HEK293 (cell line): ENCODE results near the gene REC114.

Experiments used
- CTCF ChIA-PET: fragments of 350-600 bp; formaldehyde crosslinking; extraction: SDS; loops from one replicate; lab custom pipeline; 2021; ENCODE audit warnings: antibody characterized with exemption; lab: Yijun Ruan, JAX
- POLR2A ChIA-PET: fragments of 300-600 bp; formaldehyde crosslinking; extraction: SDS; loops from one replicate; lab custom pipeline; 2020; ENCODE audit warnings: antibody characterized with exemption, inconsistent platforms; lab: Yijun Ruan, JAX
- H3K27ac ChIP-seq: fragments of 200-500 bp; sonication (Bioruptor generic); 2 replicates; pipeline ENCODE4 v1.5.1; 2014; ENCODE audit warnings: low read depth, low read length, control low read depth, inconsistent platforms; ENCODE audit errors: extremely low read depth
- H3K36me3 ChIP-seq, 2 experiments: fragments of 200-500 bp in 1 of 2; sonication (Bioruptor generic) in 1 of 2; 1 replicate in 1 of 2; 2 replicates in 1 of 2; pipeline ENCODE4 v1.5.1; 2014 to 2017; ENCODE audit warnings: inconsistent platforms in 2 of 2, low read length in 2 of 2; ENCODE audit not compliant: control insufficient read depth in 2 of 2, insufficient read depth in 1 of 2
- H3K4me1 ChIP-seq: fragments of 200-500 bp; sonication (Bioruptor generic); 2 replicates; pipeline ENCODE4 v1.5.1; 2014; ENCODE audit warnings: mild to moderate bottlenecking, low read length, inconsistent platforms; ENCODE audit not compliant: control insufficient read depth, insufficient read depth
- H3K4me3 ChIP-seq: 2 replicates; pipeline ENCODE4 v1.5.1; 2011; ENCODE audit warnings: low read depth, mild to moderate bottlenecking, control low read depth, low read length, moderate library complexity
- H3K9me3 ChIP-seq: fragments of 200-500 bp; sonication (Bioruptor generic); 2 replicates; pipeline ENCODE4 v1.5.1; 2014; ENCODE audit warnings: low read depth, low read length, inconsistent platforms; ENCODE audit not compliant: control insufficient read depth, insufficient read depth
- GLI2 ChIP-seq: fragments of 450-650 bp; formaldehyde crosslinking; IDR thresholded peaks from 2 replicates; pipeline ENCODE4; 2017; ENCODE audit warnings: missing biosample characterization, missing genetic modification characterization, low read depth, borderline replicate concordance
- HOXC10 ChIP-seq: sonication (generic); formaldehyde crosslinking; IDR thresholded peaks from 2 replicates; pipeline ENCODE4 v1.8.1; 2023; ENCODE audit warnings: mild to moderate bottlenecking, missing genetic modification reagents
- REPIN1 ChIP-seq: fragments of 450-650 bp; formaldehyde crosslinking; IDR thresholded peaks from 2 replicates; pipeline ENCODE4 v1.5.1; 2017; ENCODE audit warnings: missing biosample characterization, missing genetic modification characterization, low read depth
- ZFHX2 ChIP-seq: fragments of 450-650 bp; formaldehyde crosslinking; conservative IDR thresholded peaks from 2 replicates; pipeline ENCODE4 v1.5.1; 2016; ENCODE audit warnings: missing biosample characterization, missing genetic modification characterization
- ZNF174 ChIP-seq: fragments of 450-650 bp; formaldehyde crosslinking; IDR thresholded peaks from 2 replicates; pipeline ENCODE4 v1.5.0; 2017; ENCODE audit warnings: missing biosample characterization, mild to moderate bottlenecking, missing genetic modification characterization
- ZNF311 ChIP-seq: fragments of 450-650 bp; formaldehyde crosslinking; IDR thresholded peaks from 2 replicates; pipeline ENCODE4 v1.5.1; 2017; ENCODE audit warnings: missing biosample characterization, missing genetic modification characterization, borderline replicate concordance
- ZNF324 ChIP-seq: fragments of 450-650 bp; formaldehyde crosslinking; IDR thresholded peaks from 2 replicates; pipeline ENCODE4 v1.5.1; 2016; ENCODE audit warnings: missing biosample characterization, missing genetic modification characterization
- ZNF391 ChIP-seq: fragments of 450-650 bp; formaldehyde crosslinking; IDR thresholded peaks from 2 replicates; pipeline ENCODE4 v1.5.1; 2016; ENCODE audit warnings: low read depth, missing biosample characterization, missing genetic modification characterization, borderline replicate concordance
- ZNF624 ChIP-seq: fragments of 450-650 bp; formaldehyde crosslinking; IDR thresholded peaks from 2 replicates; pipeline ENCODE4 v1.5.1; 2017; ENCODE audit warnings: missing biosample characterization, missing genetic modification characterization
- ZNF701 ChIP-seq: fragments of 450-650 bp; formaldehyde crosslinking; IDR thresholded peaks from 2 replicates; pipeline ENCODE4 v1.5.1; 2016; ENCODE audit warnings: missing biosample characterization, missing genetic modification characterization
- ZNF843 ChIP-seq: fragments of 450-650 bp; formaldehyde crosslinking; IDR thresholded peaks from 2 replicates; pipeline ENCODE4 v1.5.1; 2016; ENCODE audit warnings: missing biosample characterization, missing genetic modification characterization
- TF ChIP-seq, protein P1 (sequence below): fragments of 450-650 bp; formaldehyde crosslinking; IDR thresholded peaks from 2 replicates; pipeline ENCODE4 v1.5.1; 2016; ENCODE audit warnings: missing biosample characterization, missing genetic modification characterization
- TF ChIP-seq, protein P2 (sequence below): fragments of 450-650 bp; formaldehyde crosslinking; IDR thresholded peaks from 2 replicates; pipeline ENCODE4 v1.5.1; 2016; ENCODE audit warnings: missing biosample characterization, missing genetic modification characterization
- TF ChIP-seq, protein P3 (sequence below): fragments of 450-650 bp; IDR thresholded peaks from 2 replicates; pipeline ENCODE4 v1.5.1; 2018; ENCODE audit warnings: missing biosample characterization, mild to moderate bottlenecking, missing genetic modification characterization
- TF ChIP-seq, protein P4 (sequence below): fragments of 450-650 bp; formaldehyde crosslinking; IDR thresholded peaks from 2 replicates; pipeline ENCODE4 v1.5.1; 2016; ENCODE audit warnings: missing biosample characterization, missing genetic modification characterization
- TF ChIP-seq, protein P5 (sequence below): fragments of 450-650 bp; formaldehyde crosslinking; IDR thresholded peaks from 2 replicates; pipeline ENCODE4 v1.5.1; 2017; ENCODE audit warnings: missing biosample characterization, mild to moderate bottlenecking, missing genetic modification characterization, moderate library complexity
- TF ChIP-seq, protein P6 (sequence below): fragments of 450-650 bp; formaldehyde crosslinking; IDR thresholded peaks from 2 replicates; pipeline ENCODE4 v1.5.1; 2016; ENCODE audit warnings: missing biosample characterization, missing genetic modification characterization

REC114 gene

DNA sequence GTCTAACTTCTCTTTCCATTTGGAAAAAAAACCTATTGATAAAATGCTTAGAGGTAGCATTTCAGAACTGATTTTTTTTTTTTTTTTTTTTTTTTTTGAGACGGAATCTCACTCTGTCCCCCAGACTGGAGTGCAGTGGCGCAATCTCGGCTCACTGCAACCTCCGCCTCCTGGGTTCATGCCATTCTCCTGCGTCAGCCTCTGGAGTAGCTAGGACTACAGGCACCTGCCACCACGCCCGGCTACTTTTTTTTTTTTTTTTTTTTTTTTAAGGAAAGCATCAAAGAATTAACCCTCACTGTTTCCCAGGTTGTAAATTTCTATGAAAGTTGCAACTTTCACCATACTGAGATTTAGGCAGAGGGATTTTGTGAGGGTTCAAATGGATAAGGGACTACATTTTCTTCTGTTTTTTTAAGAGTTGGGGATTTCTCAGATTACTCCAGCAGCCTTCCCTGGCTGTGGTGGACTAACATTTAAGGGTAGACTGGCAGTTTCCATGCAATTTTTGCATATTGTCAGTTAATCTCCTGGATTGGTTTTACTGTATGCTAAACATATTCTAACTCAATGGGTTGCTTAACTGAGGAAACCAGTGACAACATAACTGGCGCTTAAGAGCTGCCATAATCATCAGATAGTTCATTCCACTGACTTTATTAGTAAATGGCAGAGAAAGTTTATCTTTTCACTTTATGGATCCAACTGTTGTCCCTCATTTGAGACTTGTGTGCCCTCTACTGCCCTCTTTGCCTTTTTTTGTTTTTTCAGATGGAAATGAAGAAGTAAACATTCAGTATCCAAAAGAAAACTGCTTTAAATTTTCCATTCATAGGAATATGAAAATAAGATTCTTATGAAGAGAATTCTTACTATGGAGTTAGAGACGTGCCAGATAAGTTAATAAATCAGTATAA lies 96.5 kb downstream of the REC114 start (continued):
- TF ChIP-seq, protein P1, sequence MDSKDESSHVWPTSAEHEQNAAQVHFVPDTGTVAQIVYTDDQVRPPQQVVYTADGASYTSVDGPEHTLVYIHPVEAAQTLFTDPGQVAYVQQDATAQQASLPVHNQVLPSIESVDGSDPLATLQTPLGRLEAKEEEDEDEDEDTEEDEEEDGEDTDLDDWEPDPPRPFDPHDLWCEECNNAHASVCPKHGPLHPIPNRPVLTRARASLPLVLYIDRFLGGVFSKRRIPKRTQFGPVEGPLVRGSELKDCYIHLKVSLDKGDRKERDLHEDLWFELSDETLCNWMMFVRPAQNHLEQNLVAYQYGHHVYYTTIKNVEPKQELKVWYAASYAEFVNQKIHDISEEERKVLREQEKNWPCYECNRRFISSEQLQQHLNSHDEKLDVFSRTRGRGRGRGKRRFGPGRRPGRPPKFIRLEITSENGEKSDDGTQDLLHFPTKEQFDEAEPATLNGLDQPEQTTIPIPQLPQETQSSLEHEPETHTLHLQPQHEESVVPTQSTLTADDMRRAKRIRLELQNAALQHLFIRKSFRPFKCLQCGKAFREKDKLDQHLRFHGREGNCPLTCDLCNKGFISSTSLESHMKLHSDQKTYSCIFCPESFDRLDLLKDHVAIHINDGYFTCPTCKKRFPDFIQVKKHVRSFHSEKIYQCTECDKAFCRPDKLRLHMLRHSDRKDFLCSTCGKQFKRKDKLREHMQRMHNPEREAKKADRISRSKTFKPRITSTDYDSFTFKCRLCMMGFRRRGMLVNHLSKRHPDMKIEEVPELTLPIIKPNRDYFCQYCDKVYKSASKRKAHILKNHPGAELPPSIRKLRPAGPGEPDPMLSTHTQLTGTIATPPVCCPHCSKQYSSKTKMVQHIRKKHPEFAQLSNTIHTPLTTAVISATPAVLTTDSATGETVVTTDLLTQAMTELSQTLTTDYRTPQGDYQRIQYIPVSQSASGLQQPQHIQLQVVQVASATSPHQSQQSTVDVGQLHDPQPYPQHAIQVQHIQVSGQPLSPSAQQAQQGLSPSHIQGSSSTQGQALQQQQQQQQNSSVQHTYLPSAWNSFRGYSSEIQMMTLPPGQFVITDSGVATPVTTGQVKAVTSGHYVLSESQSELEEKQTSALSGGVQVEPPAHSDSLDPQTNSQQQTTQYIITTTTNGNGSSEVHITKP (tag by site-specific recombination), result no peak
- TF ChIP-seq HOXC10 (CRISPR knock-in tag), result no peak
- TF ChIP-seq GLI2 (tag by site-specific recombination), result no peak
- TF ChIP-seq ZFHX2 (tag by site-specific recombination), result no peak
- no peak for TF ChIP-seq ZNF843 (tag by site-specific recombination)
- no peak for TF ChIP-seq ZNF701
- no peak for TF ChIP-seq REPIN1 (tag by site-specific recombination)

DNA sequence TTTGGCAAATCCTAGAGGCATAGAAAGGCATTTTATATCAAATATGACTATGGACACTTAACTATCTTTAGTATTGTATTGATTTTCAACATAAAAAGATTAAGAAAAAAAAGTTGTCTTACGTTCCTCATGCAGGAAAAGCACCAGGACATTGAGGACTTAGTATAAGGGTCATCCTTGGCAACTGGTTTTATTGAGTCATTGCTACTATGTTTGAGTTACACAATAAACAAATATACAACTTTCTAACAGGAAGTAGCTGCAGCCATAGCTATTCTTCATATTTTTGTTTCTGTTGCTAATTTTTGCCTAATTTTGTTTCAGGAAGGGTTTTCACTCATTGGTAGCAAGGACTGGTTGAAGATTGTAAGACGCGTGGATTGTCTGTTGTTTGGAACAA lies 97.2 kb downstream of the REC114 start:
- no peaks in the 10 kb centered on the region for H3K36me3 ChIP-seq
- ChIA-PET CTCF (interaction anchor here (0.6 to 1.9 kb wide), 4 partner anchors 126 to 234 kb away, joined by 3 to 9 read pairs (median 4); no protein-coding TSS in a partner anchor), POLR2A (no interaction called here)
- no peak overlapping the region for H3K4me3 ChIP-seq
- TF ChIP-seq ZNF391 (tag by site-specific recombination) (no peak), ZNF311 (tag by site-specific recombination) (no peak), ZNF174 (no peak), ZNF624 (tag by site-specific recombination) (no peak), ZNF324 (no peak)
- TF ChIP-seq, protein P2, sequence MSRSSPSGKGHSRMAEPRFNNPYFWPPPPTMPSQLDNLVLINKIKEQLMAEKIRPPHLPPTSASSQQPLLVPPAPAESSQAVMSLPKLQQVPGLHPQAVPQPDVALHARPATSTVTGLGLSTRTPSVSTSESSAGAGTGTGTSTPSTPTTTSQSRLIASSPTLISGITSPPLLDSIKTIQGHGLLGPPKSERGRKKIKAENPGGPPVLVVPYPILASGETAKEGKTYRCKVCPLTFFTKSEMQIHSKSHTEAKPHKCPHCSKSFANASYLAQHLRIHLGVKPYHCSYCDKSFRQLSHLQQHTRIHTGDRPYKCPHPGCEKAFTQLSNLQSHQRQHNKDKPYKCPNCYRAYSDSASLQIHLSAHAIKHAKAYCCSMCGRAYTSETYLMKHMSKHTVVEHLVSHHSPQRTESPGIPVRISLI (tag by site-specific recombination), result no peak
- TF ChIP-seq, protein P3, sequence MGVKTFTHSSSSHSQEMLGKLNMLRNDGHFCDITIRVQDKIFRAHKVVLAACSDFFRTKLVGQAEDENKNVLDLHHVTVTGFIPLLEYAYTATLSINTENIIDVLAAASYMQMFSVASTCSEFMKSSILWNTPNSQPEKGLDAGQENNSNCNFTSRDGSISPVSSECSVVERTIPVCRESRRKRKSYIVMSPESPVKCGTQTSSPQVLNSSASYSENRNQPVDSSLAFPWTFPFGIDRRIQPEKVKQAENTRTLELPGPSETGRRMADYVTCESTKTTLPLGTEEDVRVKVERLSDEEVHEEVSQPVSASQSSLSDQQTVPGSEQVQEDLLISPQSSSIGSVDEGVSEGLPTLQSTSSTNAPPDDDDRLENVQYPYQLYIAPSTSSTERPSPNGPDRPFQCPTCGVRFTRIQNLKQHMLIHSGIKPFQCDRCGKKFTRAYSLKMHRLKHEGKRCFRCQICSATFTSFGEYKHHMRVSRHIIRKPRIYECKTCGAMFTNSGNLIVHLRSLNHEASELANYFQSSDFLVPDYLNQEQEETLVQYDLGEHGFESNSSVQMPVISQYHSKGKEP (tag by site-specific recombination), result no peak
- TF ChIP-seq, protein P4, sequence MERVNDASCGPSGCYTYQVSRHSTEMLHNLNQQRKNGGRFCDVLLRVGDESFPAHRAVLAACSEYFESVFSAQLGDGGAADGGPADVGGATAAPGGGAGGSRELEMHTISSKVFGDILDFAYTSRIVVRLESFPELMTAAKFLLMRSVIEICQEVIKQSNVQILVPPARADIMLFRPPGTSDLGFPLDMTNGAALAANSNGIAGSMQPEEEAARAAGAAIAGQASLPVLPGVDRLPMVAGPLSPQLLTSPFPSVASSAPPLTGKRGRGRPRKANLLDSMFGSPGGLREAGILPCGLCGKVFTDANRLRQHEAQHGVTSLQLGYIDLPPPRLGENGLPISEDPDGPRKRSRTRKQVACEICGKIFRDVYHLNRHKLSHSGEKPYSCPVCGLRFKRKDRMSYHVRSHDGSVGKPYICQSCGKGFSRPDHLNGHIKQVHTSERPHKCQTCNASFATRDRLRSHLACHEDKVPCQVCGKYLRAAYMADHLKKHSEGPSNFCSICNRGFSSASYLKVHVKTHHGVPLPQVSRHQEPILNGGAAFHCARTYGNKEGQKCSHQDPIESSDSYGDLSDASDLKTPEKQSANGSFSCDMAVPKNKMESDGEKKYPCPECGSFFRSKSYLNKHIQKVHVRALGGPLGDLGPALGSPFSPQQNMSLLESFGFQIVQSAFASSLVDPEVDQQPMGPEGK (tag by site-specific recombination), result no peak
- TF ChIP-seq, protein P5, sequence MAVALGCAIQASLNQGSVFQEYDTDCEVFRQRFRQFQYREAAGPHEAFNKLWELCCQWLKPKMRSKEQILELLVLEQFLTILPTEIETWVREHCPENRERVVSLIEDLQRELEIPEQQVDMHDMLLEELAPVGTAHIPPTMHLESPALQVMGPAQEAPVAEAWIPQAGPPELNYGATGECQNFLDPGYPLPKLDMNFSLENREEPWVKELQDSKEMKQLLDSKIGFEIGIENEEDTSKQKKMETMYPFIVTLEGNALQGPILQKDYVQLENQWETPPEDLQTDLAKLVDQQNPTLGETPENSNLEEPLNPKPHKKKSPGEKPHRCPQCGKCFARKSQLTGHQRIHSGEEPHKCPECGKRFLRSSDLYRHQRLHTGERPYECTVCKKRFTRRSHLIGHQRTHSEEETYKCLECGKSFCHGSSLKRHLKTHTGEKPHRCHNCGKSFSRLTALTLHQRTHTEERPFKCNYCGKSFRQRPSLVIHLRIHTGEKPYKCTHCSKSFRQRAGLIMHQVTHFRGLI (tag by site-specific recombination), result no peak
- TF ChIP-seq, protein P6, sequence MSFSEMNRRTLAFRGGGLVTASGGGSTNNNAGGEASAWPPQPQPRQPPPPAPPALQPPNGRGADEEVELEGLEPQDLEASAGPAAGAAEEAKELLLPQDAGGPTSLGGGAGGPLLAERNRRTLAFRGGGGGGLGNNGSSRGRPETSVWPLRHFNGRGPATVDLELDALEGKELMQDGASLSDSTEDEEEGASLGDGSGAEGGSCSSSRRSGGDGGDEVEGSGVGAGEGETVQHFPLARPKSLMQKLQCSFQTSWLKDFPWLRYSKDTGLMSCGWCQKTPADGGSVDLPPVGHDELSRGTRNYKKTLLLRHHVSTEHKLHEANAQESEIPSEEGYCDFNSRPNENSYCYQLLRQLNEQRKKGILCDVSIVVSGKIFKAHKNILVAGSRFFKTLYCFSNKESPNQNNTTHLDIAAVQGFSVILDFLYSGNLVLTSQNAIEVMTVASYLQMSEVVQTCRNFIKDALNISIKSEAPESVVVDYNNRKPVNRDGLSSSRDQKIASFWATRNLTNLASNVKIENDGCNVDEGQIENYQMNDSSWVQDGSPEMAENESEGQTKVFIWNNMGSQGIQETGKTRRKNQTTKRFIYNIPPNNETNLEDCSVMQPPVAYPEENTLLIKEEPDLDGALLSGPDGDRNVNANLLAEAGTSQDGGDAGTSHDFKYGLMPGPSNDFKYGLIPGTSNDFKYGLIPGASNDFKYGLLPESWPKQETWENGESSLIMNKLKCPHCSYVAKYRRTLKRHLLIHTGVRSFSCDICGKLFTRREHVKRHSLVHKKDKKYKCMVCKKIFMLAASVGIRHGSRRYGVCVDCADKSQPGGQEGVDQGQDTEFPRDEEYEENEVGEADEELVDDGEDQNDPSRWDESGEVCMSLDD (tag by site-specific recombination), result no peak
- no peaks in the 10 kb centered on the region for H3K9me3 ChIP-seq
- peaks cover 6% of the 10 kb centered on the region; the same call in 1 of the 2 replicates for H3K4me1 ChIP-seq
- H3K27ac ChIP-seq, result no peak overlapping the region
